EH (cell line): ENCODE measurements around the gene CIB2.

Experiments used
- DNase-seq: peaks from one replicate; pipeline ENCODE4 v3.0.0-alpha.2; 2015; ENCODE audit warnings: low read depth

The CIB2 gene

GRCh38 chr15:78065973-78066946 is 65.0 kb downstream of the CIB2 start:
- no peak for DNase-seq

- DNase-seq, result peak; percentile 99
Observed at GRCh38 chr15:78065284-78065872, 65.9 kb downstream of the CIB2 start.

GRCh38 chr15:78064544-78064943 is 66.7 kb downstream of the CIB2 start:
- DNase-seq, result peak; percentile 43

GRCh38 chr15:78063970-78064385 is 67.3 kb downstream of the CIB2 start:
- DNase-seq, result no peak

- DNase-seq, result no peak
Observed at GRCh38 chr15:78063217-78063616, 68.0 kb downstream of the CIB2 start.

GRCh38 chr15:78061963-78062427 is 69.2 kb downstream of the CIB2 start:
- DNase-seq, result peak; percentile 61

- no peak for DNase-seq
Observed at GRCh38 chr15:78060232-78060631, 71.0 kb downstream of the CIB2 start.

- no peak for DNase-seq
Observed at GRCh38 chr15:78059110-78059839, 72.0 kb downstream of the CIB2 start.

- no peak for DNase-seq
Observed at GRCh38 chr15:78058401-78058935, 72.8 kb downstream of the CIB2 start.

GRCh38 chr15:78057803-78058202 is 73.4 kb downstream of the CIB2 start:
- no peak for DNase-seq

- DNase-seq, result peak; percentile 50
Observed at GRCh38 chr15:78056714-78057269, 74.5 kb downstream of the CIB2 start.

GRCh38 chr15:78055919-78056713 is 75.1 kb downstream of the CIB2 start:
- peak; percentile 59 for DNase-seq

- no peak for DNase-seq
Observed at GRCh38 chr15:78054966-78055365, 76.3 kb downstream of the CIB2 start.
